Panc1 (cell line): ENCODE results near the gene PATJ. TPM values are rescaled to one million over a fixed set of nuclear protein-coding genes. Genes with fewer than 3 reads are reported as not detected.

Source experiments
- ATAC-seq: fragments of 200-7000 bp; cut with Tn5 transposase; 2 replicates; pipeline ENCODE4 v1.9.1; 2020; ENCODE audit warnings: mild to moderate bottlenecking, moderate library complexity
- BruUV-seq: library from RNA; stranded (reverse); fragments of 400-500 nt; replicated peaks from 2 replicates; lab custom pipeline; 2021; lab: Mats Ljungman, UMichigan
- CTCF ChIA-PET: fragments of 300-600 bp; sonication (Branson Sonifier 250); formaldehyde crosslinking; loops from one replicate; lab custom pipeline; 2022; ENCODE audit warnings: antibody characterized with exemption; lab: Charles Lee
- POLR2A ChIA-PET: fragments of 300-600 bp; sonication (Branson Sonifier 250); formaldehyde crosslinking; loops from one replicate; lab custom pipeline; 2022; ENCODE audit warnings: antibody characterized with exemption; lab: Charles Lee
- DNase-seq: peaks from one replicate; pipeline ENCODE4 v3.0.0-alpha.2; 2010; ENCODE audit warnings: low read depth, low spot score
- H3K27ac ChIP-seq: 2 replicates; pipeline ENCODE4 v1.5.1; 2011; ENCODE audit warnings: mild to moderate bottlenecking, low read length, inconsistent platforms
- H3K27me3 ChIP-seq: fragments of 200-500 bp; sonication (Bioruptor generic); 2 replicates; pipeline ENCODE4 v1.6.0; 2014; ENCODE audit warnings: low read length, inconsistent platforms; ENCODE audit not compliant: control insufficient read depth, insufficient read depth
- H3K36me3 ChIP-seq: fragments of 200-500 bp; sonication (Bioruptor generic); 2 replicates; pipeline ENCODE4 v1.5.1; 2014; ENCODE audit warnings: inconsistent platforms, mild to moderate bottlenecking, low read length, moderate library complexity; ENCODE audit not compliant: control insufficient read depth, insufficient read depth
- H3K4me1 ChIP-seq: 2 replicates; pipeline ENCODE4 v1.5.1; 2011; ENCODE audit warnings: inconsistent platforms, mild to moderate bottlenecking, low read length, moderate library complexity; ENCODE audit not compliant: control insufficient read depth, insufficient read depth
- H3K4me3 ChIP-seq, 2 experiments: 2 replicates each; pipeline ENCODE4 v1.5.1; 2011 to 2012; ENCODE audit warnings: low read depth in 2 of 2, low read length in 2 of 2, mild to moderate bottlenecking in 2 of 2, inconsistent platforms in 1 of 2, moderate library complexity in 1 of 2
- H3K9me3 ChIP-seq: fragments of 200-500 bp; sonication (Bioruptor generic); 2 replicates; pipeline ENCODE4 v1.5.1; 2014; ENCODE audit warnings: low read depth, mild to moderate bottlenecking, inconsistent platforms, low read length, moderate library complexity; ENCODE audit not compliant: control insufficient read depth, insufficient read depth
- POLR2AphosphoS5 ChIP-seq: IDR thresholded peaks from 2 replicates; pipeline ENCODE4 v1.6.1; 2012; ENCODE audit warnings: mild to moderate bottlenecking, low read depth, low read length, moderate library complexity
- SIN3A ChIP-seq: IDR thresholded peaks from 2 replicates; pipeline ENCODE4 v1.6.1; 2012; ENCODE audit warnings: low read depth, mild to moderate bottlenecking, low read length, moderate library complexity, borderline replicate concordance; ENCODE audit not compliant: insufficient read depth
- TCF7L2 ChIP-seq: IDR thresholded peaks from 2 replicates; pipeline ENCODE4 v1.6.1; 2011; ENCODE audit warnings: mild to moderate bottlenecking, low read depth, low read length, inconsistent platforms
- in situ Hi-C: cut with HindIII; loops from 2 replicates; pipeline ENCODE4 v1.10.0; 2016; ENCODE audit warnings: low sequenced_read_pairs, low pct_unique_long_range_greater_than_20kb
- intact Hi-C: fragments of 100-400 bp; cut with micrococcal nuclease; formaldehyde crosslinking; loops from one replicate; pipeline ENCODE4 v1.10.0; 2022; ENCODE audit not compliant: unreplicated experiment
- total RNA-seq: library from RNA; stranded (reverse); gene quantifications from one replicate; pipeline ENCODE4 v1.2.1, GENCODE V29; 2021; ENCODE audit not compliant: unreplicated experiment
- TF ChIP-seq, protein P1 (sequence below): fragments of 450-650 bp; IDR thresholded peaks from 2 replicates; pipeline ENCODE4 v1.5.1; 2017; ENCODE audit warnings: mild to moderate bottlenecking
- TF ChIP-seq, protein P2 (sequence below), 2 experiments: IDR thresholded peaks; 2 replicates each; pipeline ENCODE4 v1.6.1; 2011 to 2012; ENCODE audit warnings: low read depth in 2 of 2, control low read depth in 1 of 2, low read length in 1 of 2, mild to moderate bottlenecking in 1 of 2, moderate library complexity in 1 of 2; ENCODE audit not compliant: insufficient read depth in 1 of 2

PATJ gene
- total RNA-seq, 1 experiment from 2014 or later: 36.2 TPM

DNA sequence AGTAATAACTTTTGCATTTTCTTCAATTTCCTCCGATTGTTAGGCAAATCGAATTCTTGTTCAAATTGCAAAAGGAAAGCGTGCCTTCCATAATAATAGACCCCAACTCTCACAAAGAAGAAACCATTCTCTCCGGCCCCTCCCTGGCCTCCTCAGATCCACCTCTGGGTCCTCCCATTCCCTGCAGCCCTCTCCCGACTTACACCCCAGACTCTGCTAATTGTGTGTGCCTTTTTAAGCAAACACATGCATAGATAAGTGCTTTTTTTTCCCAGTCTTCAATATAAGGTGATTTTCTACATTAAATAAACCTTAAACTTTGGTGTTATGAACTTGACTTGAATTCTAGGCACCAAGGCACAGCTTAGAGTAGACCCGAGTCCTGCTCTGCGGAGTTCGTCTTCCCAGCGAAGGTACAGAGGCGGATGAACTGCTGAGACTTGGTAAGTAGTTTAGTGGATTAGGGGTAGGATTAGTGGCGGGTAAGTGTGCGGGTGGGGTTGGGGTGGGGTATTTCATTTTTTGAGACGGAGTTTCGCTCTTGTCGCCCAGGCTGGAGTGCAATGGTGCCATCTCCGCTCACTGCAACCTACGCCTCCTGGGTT is 453.9 kb downstream of the PATJ start:
- Histone ChIP-seq H3K4me1 (no peaks in the 10 kb centered on the region), H3K27ac (no peak overlapping the region), H3K36me3 (no peaks in the 10 kb centered on the region), H3K27me3 (no peaks in the 10 kb centered on the region), H3K9me3 (no peaks in the 10 kb centered on the region), H3K4me3 (no peak overlapping the region)
- POLR2A ChIA-PET: no interaction called here
- CTCF ChIA-PET: no interaction called here
- ATAC-seq (no peak), DNase-seq (no peak)
- intact Hi-C loops (no loop called here), in situ Hi-C loops (no loop called here)
- TF ChIP-seq POLR2AphosphoS5: no peak
- TF ChIP-seq SIN3A: no peak
- TF ChIP-seq, protein P1, sequence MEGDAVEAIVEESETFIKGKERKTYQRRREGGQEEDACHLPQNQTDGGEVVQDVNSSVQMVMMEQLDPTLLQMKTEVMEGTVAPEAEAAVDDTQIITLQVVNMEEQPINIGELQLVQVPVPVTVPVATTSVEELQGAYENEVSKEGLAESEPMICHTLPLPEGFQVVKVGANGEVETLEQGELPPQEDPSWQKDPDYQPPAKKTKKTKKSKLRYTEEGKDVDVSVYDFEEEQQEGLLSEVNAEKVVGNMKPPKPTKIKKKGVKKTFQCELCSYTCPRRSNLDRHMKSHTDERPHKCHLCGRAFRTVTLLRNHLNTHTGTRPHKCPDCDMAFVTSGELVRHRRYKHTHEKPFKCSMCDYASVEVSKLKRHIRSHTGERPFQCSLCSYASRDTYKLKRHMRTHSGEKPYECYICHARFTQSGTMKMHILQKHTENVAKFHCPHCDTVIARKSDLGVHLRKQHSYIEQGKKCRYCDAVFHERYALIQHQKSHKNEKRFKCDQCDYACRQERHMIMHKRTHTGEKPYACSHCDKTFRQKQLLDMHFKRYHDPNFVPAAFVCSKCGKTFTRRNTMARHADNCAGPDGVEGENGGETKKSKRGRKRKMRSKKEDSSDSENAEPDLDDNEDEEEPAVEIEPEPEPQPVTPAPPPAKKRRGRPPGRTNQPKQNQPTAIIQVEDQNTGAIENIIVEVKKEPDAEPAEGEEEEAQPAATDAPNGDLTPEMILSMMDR: no peak
- TF ChIP-seq, protein P2, sequence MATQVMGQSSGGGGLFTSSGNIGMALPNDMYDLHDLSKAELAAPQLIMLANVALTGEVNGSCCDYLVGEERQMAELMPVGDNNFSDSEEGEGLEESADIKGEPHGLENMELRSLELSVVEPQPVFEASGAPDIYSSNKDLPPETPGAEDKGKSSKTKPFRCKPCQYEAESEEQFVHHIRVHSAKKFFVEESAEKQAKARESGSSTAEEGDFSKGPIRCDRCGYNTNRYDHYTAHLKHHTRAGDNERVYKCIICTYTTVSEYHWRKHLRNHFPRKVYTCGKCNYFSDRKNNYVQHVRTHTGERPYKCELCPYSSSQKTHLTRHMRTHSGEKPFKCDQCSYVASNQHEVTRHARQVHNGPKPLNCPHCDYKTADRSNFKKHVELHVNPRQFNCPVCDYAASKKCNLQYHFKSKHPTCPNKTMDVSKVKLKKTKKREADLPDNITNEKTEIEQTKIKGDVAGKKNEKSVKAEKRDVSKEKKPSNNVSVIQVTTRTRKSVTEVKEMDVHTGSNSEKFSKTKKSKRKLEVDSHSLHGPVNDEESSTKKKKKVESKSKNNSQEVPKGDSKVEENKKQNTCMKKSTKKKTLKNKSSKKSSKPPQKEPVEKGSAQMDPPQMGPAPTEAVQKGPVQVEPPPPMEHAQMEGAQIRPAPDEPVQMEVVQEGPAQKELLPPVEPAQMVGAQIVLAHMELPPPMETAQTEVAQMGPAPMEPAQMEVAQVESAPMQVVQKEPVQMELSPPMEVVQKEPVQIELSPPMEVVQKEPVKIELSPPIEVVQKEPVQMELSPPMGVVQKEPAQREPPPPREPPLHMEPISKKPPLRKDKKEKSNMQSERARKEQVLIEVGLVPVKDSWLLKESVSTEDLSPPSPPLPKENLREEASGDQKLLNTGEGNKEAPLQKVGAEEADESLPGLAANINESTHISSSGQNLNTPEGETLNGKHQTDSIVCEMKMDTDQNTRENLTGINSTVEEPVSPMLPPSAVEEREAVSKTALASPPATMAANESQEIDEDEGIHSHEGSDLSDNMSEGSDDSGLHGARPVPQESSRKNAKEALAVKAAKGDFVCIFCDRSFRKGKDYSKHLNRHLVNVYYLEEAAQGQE (IDR thresholded peaks at IDR 0.05; ENCODE audit: insufficient read depth in 1 of 2, low read depth in 2 of 2, low read length in 1 of 2): no peak
- TF ChIP-seq TCF7L2: no peak
- BruUV-seq: no TSS peak

DNA sequence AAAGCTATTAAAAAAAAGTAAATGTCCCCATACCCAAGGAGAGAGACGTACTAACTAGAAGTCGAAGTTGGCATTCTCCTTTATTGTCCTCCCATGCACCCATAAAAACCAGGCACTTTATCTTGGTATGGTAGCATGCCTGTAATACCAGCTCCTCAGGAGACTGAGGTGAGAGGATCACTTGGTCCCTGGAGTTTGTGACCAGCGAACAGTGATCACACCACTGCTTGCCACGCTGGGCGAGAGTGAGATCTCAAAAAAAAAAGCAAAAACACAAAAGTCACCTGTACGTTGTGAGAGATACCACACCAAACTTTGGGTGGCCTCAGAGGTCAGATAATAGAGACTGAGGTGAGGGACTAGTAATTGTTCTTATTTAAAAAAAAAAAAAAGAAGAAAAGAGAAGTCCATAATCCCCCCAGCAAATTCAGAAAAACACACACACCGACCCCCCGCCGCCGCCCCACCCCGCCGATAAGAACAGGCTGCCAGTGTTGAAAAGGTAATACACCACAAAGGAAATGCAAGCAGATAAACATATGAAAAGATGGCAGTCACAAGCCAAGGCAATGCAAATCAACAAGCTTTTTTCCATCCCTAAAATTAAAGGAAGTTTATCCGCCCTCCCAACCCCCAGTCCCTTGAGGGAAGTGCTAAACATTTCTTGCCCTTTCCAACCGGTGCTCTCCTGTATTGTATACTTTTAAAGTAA is 455.9 kb downstream of the PATJ start:
- Histone ChIP-seq H3K9me3 (no peaks in the 10 kb centered on the region), H3K27me3 (no peaks in the 10 kb centered on the region; the same call in 1 of the 2 replicates), H3K36me3 (no peaks in the 10 kb centered on the region), H3K4me1 (no peaks in the 10 kb centered on the region), H3K27ac (no peak overlapping the region), H3K4me3 (no peak overlapping the region)
- intact Hi-C loops (no loop called here), in situ Hi-C loops (no loop called here)
- POLR2A ChIA-PET: no interaction called here
- CTCF ChIA-PET: interaction anchor here (0.7 kb wide), 1 partner anchor 205 kb away, joined by 5 read pairs; no protein-coding TSS in a partner anchor
- no peak for DNase-seq
- TF ChIP-seq, protein P1: no peak
- no peak for TF ChIP-seq TCF7L2
- TF ChIP-seq SIN3A: no peak
- TF ChIP-seq, protein P2 (IDR thresholded peaks at IDR 0.05; ENCODE audit: insufficient read depth in 1 of 2, low read depth in 2 of 2, low read length in 1 of 2): no peak
- TF ChIP-seq POLR2AphosphoS5: no peak
- ATAC-seq: no peak
- no TSS peak for BruUV-seq
